ENCODE data around the gene CATSPERE. TPM values are rescaled to one million over a fixed set of nuclear protein-coding genes. Genes with fewer than 3 reads are reported as not detected.
A peak's percentile ranks its signal among the peaks of the same experiment; 100 is the strongest.

The CATSPERE gene
- total and polyA plus RNA-seq, 9 of the 15 experiments (the other 6 are each of a cell fraction or from before 2014, with no cell fraction given), result 0.06 to 0.16 (median 0.09) TPM; not detected in 3

- no peak for FAIRE-seq
- Histone ChIP-seq H3K9ac (ENCODE audit: insufficient read depth in 1 of 2, low read depth in 2 of 2, low read length in 2 of 2) (no peak overlapping the region), H3K9me3 (replicated peaks; ENCODE audit: control insufficient read depth, insufficient read depth, low read depth, low read length) (peaks cover 8% of the 10 kb centered on the region), H4K20me1 (replicated peaks; ENCODE audit: control insufficient read depth, insufficient read depth, low read length) (no peaks in the 10 kb centered on the region), H3K27me3 (ENCODE audit: control insufficient read depth in 2 of 2, insufficient read depth in 2 of 2, low read length in 2 of 2) (no peaks in the 10 kb centered on the region), H3K4me2 (ENCODE audit: insufficient read depth, low read length) (no peak overlapping the region), H3K27ac (ENCODE audit: extremely low read depth, low read depth, low read length) (no peak overlapping the region), H3K4me3 (no peak overlapping the region), H3K4me1 (replicated peaks in 1 of 2; ENCODE audit: control insufficient read depth in 2 of 2, insufficient read depth in 2 of 2, low read length in 2 of 2) (peaks cover 0 to 9% of the 10 kb centered on the region in 2 experiments; a peak in 1 of 5 replicates), H3K79me2 (ENCODE audit: control insufficient read depth, insufficient read depth, low read length) (peaks cover 23% of the 10 kb centered on the region), H3K9me1 (ENCODE audit: control insufficient read depth, insufficient read depth, low read length) (no peaks in the 10 kb centered on the region), H2AFZ (ENCODE audit: low read depth, low read length) (peak overlapping the region; percentile 25; the same call in 1 of the 2 replicates), H3K36me3 (ENCODE audit: control insufficient read depth, insufficient read depth, low read length) (peaks cover 13% of the 10 kb centered on the region)
- no peak for DNase-seq (ENCODE audit: extremely low read depth in 1 of 4, low spot score in 3 of 4)
- CTCF ChIA-PET (ENCODE audit: low intra/inter-chr PET ratio), result no interaction called here
- in situ Hi-C loops (cut with MboI) (no loop called here), intact Hi-C loops (cut with micrococcal nuclease) (loop anchor here (5.0 kb wide), 1 partner anchor 87 kb away; no protein-coding TSS in a partner anchor)
- BruUV-seq (replicated peaks), result no TSS peak
- WGBS (ENCODE audit: insufficient coverage, low coverage, missing lambda C conversion rate), result 58% methylated on average over 6 of the region's 6 CpGs
- POLR2A ChIA-PET, result interaction anchor here (0.6 to 0.9 kb wide), 2 partner anchors 10 to 1158 kb away, joined by 3 to 5 read pairs; no protein-coding TSS in a partner anchor
- no peak for ATAC-seq
- TF ChIP-seq THRAP3 (IDR thresholded peaks at IDR 0.05; ENCODE audit: borderline replicate concordance) (no peak), ILK (tag; IDR thresholded peaks at IDR 0.05; ENCODE audit: borderline replicate concordance, low read depth) (no peak), ZBTB34 (CRISPR knock-in tag; IDR thresholded peaks at IDR 0.05) (no peak), PURB (CRISPR knock-in tag; IDR thresholded peaks at IDR 0.05; ENCODE audit: low read depth) (no peak), ZNF584 (CRISPR knock-in tag; IDR thresholded peaks at IDR 0.05; ENCODE audit: low read depth) (no peak), ADNP (tag; IDR thresholded peaks at IDR 0.05) (no peak), RBBP5 (IDR thresholded peaks at IDR 0.05; ENCODE audit: borderline replicate concordance, insufficient read depth, low read length, poor library complexity, severe bottlenecking) (no peak), PTTG1 (tag; IDR thresholded peaks at IDR 0.05; ENCODE audit: low read depth) (no peak), ZBTB40 (IDR thresholded peaks at IDR 0.05) (no peak), ZBTB40 (CRISPR knock-in tag; IDR thresholded peaks at IDR 0.05) (no peak), SNAPC5 (CRISPR knock-in tag; IDR thresholded peaks at IDR 0.05) (no peak), ZNF785 (CRISPR knock-in tag; IDR thresholded peaks at IDR 0.05) (no peak)
Observed at GRCh38 chr1:244454412-244454811, 6.7 kb upstream of the CATSPERE start.
